ENCODE results near the gene FAM124A.

FAM124A gene

GRCh38 chr13:51212758-51213157 is 9.4 kb upstream of the FAM124A start:
- no peaks in the 10 kb centered on the region for H3K36me3 ChIP-seq (ENCODE audit: control insufficient read depth, insufficient read depth, low read length)
- no peak overlapping the region for H3K9ac ChIP-seq
- H2AFZ ChIP-seq: no peak overlapping the region
- no peaks in the 10 kb centered on the region for H3K79me2 ChIP-seq
- no peaks in the 10 kb centered on the region for H3K27me3 ChIP-seq (ENCODE audit: control insufficient read depth, insufficient read depth, low read length)
- no peaks in the 10 kb centered on the region for H3K4me1 ChIP-seq
- H3K27ac ChIP-seq: no peak overlapping the region
- H3K9me3 ChIP-seq (ENCODE audit: control insufficient read depth, low read length): no peaks in the 10 kb centered on the region
- no peak overlapping the region for H3K4me2 ChIP-seq (ENCODE audit: low read length)
- no peak overlapping the region for H3K4me3 ChIP-seq (ENCODE audit: low read depth, low read length)
- no peak for TF ChIP-seq CTCF (IDR thresholded peaks at IDR 0.05)

DNA sequence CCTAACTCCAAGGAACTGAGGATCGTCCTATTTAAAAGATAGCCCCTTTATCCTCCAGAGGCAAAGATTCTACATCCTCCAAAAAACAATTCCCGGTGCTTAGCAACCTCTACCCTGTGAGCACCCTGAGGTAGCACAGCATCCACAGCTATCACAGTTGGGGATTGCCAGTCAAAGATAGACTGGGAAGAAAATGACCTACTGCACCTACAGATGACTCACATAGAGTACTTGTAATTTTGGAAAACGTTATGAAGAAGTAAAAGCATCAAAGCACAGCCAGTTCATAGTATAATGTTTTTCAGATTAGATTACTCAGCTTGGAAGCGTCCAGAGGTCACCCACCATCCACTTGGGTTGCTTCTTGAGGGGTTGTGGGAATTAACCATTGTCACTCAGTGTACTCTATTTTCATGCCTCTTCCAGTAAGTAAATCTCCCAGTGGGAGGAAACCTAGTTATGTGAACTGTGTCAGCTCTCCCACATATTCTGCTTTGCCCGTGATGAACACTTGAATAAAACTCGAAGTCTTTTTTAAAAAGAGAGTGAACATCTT is 8.9 kb upstream of the FAM124A start:
- H3K4me1 ChIP-seq: no peaks in the 10 kb centered on the region
- H3K27ac ChIP-seq: no peak overlapping the region
- no peaks in the 10 kb centered on the region for H3K27me3 ChIP-seq (ENCODE audit: control insufficient read depth, insufficient read depth, low read length)
- no peak overlapping the region for H2AFZ ChIP-seq
- no peak for TF ChIP-seq CTCF (IDR thresholded peaks at IDR 0.05)
- no peak overlapping the region for H3K4me3 ChIP-seq (ENCODE audit: low read depth, low read length)
- H3K4me2 ChIP-seq (ENCODE audit: low read length): no peak overlapping the region
- H3K9ac ChIP-seq: no peak overlapping the region
- H3K79me2 ChIP-seq: no peaks in the 10 kb centered on the region
- H3K36me3 ChIP-seq (ENCODE audit: control insufficient read depth, insufficient read depth, low read length): no peaks in the 10 kb centered on the region
- H3K9me3 ChIP-seq (ENCODE audit: control insufficient read depth, low read length): no peaks in the 10 kb centered on the region

- Histone ChIP-seq H3K9ac (no peak overlapping the region), H2AFZ (no peak overlapping the region), H3K79me2 (no peaks in the 10 kb centered on the region), H3K4me3 (ENCODE audit: low read depth, low read length) (no peak overlapping the region), H3K4me2 (ENCODE audit: low read length) (no peak overlapping the region), H3K36me3 (ENCODE audit: control insufficient read depth, insufficient read depth, low read length) (no peaks in the 10 kb centered on the region), H3K4me1 (no peaks in the 10 kb centered on the region), H3K27ac (no peak overlapping the region), H3K9me3 (ENCODE audit: control insufficient read depth, low read length) (no peaks in the 10 kb centered on the region), H3K27me3 (ENCODE audit: control insufficient read depth, insufficient read depth, low read length) (no peaks in the 10 kb centered on the region)
- no peak for TF ChIP-seq CTCF (IDR thresholded peaks at IDR 0.05)
These were observed 3.6 kb upstream of the FAM124A start for GRCh38 chr13:51218626-51219025.

DNA sequence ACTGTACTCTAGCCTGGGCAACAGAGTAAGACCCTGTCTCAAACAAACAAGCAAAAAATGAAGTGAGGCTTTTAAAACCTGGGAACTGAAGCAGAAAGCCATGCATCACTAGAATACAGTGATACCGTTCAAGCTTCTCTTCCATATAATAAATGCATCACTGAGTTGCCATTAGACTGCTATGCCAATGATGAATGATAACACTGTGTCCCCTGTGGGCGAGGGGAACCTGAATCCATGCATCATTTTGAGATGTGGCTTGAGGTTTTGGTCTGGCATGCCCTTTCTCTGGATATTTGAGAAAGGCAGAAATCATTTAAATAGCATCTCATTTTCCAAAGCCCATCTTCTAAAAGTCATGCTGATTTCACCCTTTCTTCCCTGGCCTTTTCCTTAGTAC is 1.5 kb upstream of the FAM124A start:
- no peaks in the 10 kb centered on the region for H3K36me3 ChIP-seq (ENCODE audit: control insufficient read depth, insufficient read depth, low read length)
- no peaks in the 10 kb centered on the region for H3K9me3 ChIP-seq (ENCODE audit: control insufficient read depth, low read length)
- H3K27me3 ChIP-seq (ENCODE audit: control insufficient read depth, insufficient read depth, low read length): no peaks in the 10 kb centered on the region
- TF ChIP-seq CTCF (IDR thresholded peaks at IDR 0.05): no peak
- no peak overlapping the region for H2AFZ ChIP-seq
- H3K9ac ChIP-seq: no peak overlapping the region
- no peaks in the 10 kb centered on the region for H3K4me1 ChIP-seq
- H3K4me2 ChIP-seq (ENCODE audit: low read length): no peak overlapping the region
- no peaks in the 10 kb centered on the region for H3K79me2 ChIP-seq
- H3K4me3 ChIP-seq (ENCODE audit: low read depth, low read length): no peak overlapping the region
- H3K27ac ChIP-seq: no peak overlapping the region

DNA sequence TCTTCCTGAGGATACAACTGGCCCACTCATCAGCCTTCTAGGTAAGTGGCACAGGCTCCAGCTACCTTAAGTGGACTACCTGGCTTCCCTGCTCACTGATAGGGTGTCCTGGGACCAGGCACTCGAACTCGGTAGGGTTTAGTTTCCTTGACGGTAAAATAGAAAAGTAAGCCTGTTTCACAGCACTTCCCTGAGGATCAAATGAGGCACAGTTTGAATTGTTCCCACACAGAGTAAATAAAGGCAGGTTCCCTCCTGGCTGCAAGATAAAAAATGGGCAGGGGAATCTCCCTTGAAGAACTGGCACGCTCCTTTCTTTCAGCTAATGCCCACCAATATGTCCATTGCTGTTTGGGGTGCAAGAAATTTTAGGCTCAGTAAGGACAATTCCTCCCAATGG is 1.1 kb upstream of the FAM124A start:
- Histone ChIP-seq H3K4me1 (no peaks in the 10 kb centered on the region), H3K9ac (no peak overlapping the region), H3K79me2 (no peaks in the 10 kb centered on the region), H3K27me3 (ENCODE audit: control insufficient read depth, insufficient read depth, low read length) (no peaks in the 10 kb centered on the region), H3K4me2 (ENCODE audit: low read length) (no peak overlapping the region), H3K36me3 (ENCODE audit: control insufficient read depth, insufficient read depth, low read length) (no peaks in the 10 kb centered on the region), H3K4me3 (ENCODE audit: low read depth, low read length) (no peak overlapping the region), H3K9me3 (ENCODE audit: control insufficient read depth, low read length) (no peaks in the 10 kb centered on the region), H2AFZ (no peak overlapping the region), H3K27ac (no peak overlapping the region)
- no peak for TF ChIP-seq CTCF (IDR thresholded peaks at IDR 0.05)
